Sigmoid colon (tissue), 4 donors: ENCODE measurements around the gene DBT.

Source experiments
- CTCF ChIP-seq, 4 experiments: fragments of 450-650 bp in 3 of 4; fragments of 200-600 bp in 1 of 4; IDR thresholded peaks; one replicate each; pipeline ENCODE4 v1.5.1; 2016 to 2019; ENCODE audit warnings: antibody characterized with exemption in 4 of 4, mild to moderate bottlenecking in 3 of 4, moderate library complexity in 2 of 4
- POLR2AphosphoS5 ChIP-seq, 4 donors: sonication (generic); formaldehyde crosslinking; IDR thresholded peaks; one replicate each; pipeline ENCODE4 v1.6.1; 2017; ENCODE audit warnings: antibody characterized with exemption in 4 of 4

- TF ChIP-seq CTCF (IDR thresholded peaks at IDR 0.05) (no peak), POLR2AphosphoS5 (IDR thresholded peaks at IDR 0.05) (no peak)
Observed at GRCh38 chr1:100261686-100262085, 12.1 kb upstream of the DBT start.
